ENCODE results near the gene AKAP12. TPM values are rescaled to one million over a fixed set of nuclear protein-coding genes. Genes with fewer than 3 reads are reported as not detected.

Gene AKAP12
- total RNA-seq, 1 experiment from 2014 or later = 109 TPM

GRCh38 chr6:151248295-151248694 is 8.5 kb downstream of the AKAP12 start:
- Histone ChIP-seq H3K4me2 (ENCODE audit: low read length) (no peak overlapping the region), H3F3A (ENCODE audit: low read length, unreplicated experiment) (no peaks in the 10 kb centered on the region), H3K9me2 (replicated peaks; ENCODE audit: low read length) (no peaks in the 10 kb centered on the region), H2AFZ (ENCODE audit: low read length) (no peak overlapping the region), H3K4me3 (ENCODE audit: low read length) (no peak overlapping the region), H3K4me1 (ENCODE audit: insufficient read depth, low read length) (peaks cover under 1% of the 10 kb centered on the region; the same call in 1 of the 2 replicates), H3K9me3 (ENCODE audit: low read length) (no peaks in the 10 kb centered on the region), H3K27me3 (ENCODE audit: low read length) (no peaks in the 10 kb centered on the region), H3K9ac (ENCODE audit: low read length) (no peak overlapping the region), H4K20me1 (ENCODE audit: low read length) (peaks cover 6% of the 10 kb centered on the region; the same call in 1 of the 2 replicates), H3K79me2 (ENCODE audit: low read length) (peaks cover 26% of the 10 kb centered on the region), H3K36me3 (ENCODE audit: low read depth, low read length) (no peaks in the 10 kb centered on the region), H3K27ac (ENCODE audit: low read length) (no peak overlapping the region)
- TF ChIP-seq EZH2 (IDR thresholded peaks at IDR 0.05; ENCODE audit: low read length, unreplicated experiment) (no peak), EZH2phosphoT487 (IDR thresholded peaks at IDR 0.05; ENCODE audit: borderline replicate concordance, low read length) (no peak)
- TF ChIP-seq, protein P1, sequence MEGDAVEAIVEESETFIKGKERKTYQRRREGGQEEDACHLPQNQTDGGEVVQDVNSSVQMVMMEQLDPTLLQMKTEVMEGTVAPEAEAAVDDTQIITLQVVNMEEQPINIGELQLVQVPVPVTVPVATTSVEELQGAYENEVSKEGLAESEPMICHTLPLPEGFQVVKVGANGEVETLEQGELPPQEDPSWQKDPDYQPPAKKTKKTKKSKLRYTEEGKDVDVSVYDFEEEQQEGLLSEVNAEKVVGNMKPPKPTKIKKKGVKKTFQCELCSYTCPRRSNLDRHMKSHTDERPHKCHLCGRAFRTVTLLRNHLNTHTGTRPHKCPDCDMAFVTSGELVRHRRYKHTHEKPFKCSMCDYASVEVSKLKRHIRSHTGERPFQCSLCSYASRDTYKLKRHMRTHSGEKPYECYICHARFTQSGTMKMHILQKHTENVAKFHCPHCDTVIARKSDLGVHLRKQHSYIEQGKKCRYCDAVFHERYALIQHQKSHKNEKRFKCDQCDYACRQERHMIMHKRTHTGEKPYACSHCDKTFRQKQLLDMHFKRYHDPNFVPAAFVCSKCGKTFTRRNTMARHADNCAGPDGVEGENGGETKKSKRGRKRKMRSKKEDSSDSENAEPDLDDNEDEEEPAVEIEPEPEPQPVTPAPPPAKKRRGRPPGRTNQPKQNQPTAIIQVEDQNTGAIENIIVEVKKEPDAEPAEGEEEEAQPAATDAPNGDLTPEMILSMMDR (conservative IDR thresholded peaks at IDR 0.05; ENCODE audit: low read depth, low read length) = no peak
- no peak for DNase-seq
- POLR2A ChIA-PET (ENCODE audit: unreplicated experiment) = no interaction called here
- intact Hi-C loops (cut with micrococcal nuclease) = loop anchor here (10.0 kb wide), 2 partner anchors 77 to 233 kb away; no protein-coding TSS in a partner anchor
- CTCF ChIA-PET = no interaction called here
- ATAC-seq = no peak
- no TSS peak for BruUV-seq (replicated peaks)

DNA sequence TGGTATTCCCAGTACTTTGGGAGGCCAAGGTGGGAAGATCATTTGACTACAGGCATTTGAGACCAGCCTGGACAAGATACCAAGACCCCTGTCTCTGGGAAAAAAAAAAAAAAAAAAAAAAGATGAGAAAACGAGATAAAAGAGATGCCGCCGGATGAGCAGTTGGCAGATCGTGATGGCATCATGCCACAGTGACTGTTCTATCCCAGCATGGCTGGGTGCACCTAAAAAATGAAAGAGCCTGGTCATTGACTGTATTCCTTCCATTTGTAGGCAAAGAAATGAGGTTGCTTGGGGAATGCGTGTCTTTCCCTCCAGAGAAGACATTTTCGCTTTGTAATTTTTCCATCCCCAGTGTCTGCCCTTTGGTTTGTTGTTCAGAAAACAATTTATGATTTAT is 12.9 kb downstream of the AKAP12 start:
- Histone ChIP-seq H3K9me3 (ENCODE audit: low read length) (no peaks in the 10 kb centered on the region), H4K20me1 (ENCODE audit: low read length) (no peaks in the 10 kb centered on the region), H3K4me1 (ENCODE audit: insufficient read depth, low read length) (no peaks in the 10 kb centered on the region; the same call in none of the 2 replicates), H3K9me2 (replicated peaks; ENCODE audit: low read length) (no peaks in the 10 kb centered on the region), H2AFZ (ENCODE audit: low read length) (no peak overlapping the region), H3K36me3 (ENCODE audit: low read depth, low read length) (no peaks in the 10 kb centered on the region), H3K4me3 (ENCODE audit: low read length) (no peak overlapping the region), H3F3A (ENCODE audit: low read length, unreplicated experiment) (no peaks in the 10 kb centered on the region), H3K27ac (ENCODE audit: low read length) (no peak overlapping the region), H3K9ac (ENCODE audit: low read length) (no peak overlapping the region), H3K27me3 (ENCODE audit: low read length) (no peaks in the 10 kb centered on the region), H3K79me2 (ENCODE audit: low read length) (peaks cover 10% of the 10 kb centered on the region), H3K4me2 (ENCODE audit: low read length) (no peak overlapping the region)
- ATAC-seq (no peak), DNase-seq (no peak)
- ChIA-PET CTCF (no interaction called here), POLR2A (ENCODE audit: unreplicated experiment) (no interaction called here)
- no TSS peak for BruUV-seq (replicated peaks)
- TF ChIP-seq, protein P1 (conservative IDR thresholded peaks at IDR 0.05; ENCODE audit: low read depth, low read length) = no peak
- no peak for TF ChIP-seq EZH2 (IDR thresholded peaks at IDR 0.05; ENCODE audit: low read length, unreplicated experiment)
- TF ChIP-seq EZH2phosphoT487 (IDR thresholded peaks at IDR 0.05; ENCODE audit: borderline replicate concordance, low read length) = no peak
- intact Hi-C loops (cut with micrococcal nuclease) = loop anchor here (5.0 kb wide), 1 partner anchor 165 kb away; no protein-coding TSS in a partner anchor

DNA sequence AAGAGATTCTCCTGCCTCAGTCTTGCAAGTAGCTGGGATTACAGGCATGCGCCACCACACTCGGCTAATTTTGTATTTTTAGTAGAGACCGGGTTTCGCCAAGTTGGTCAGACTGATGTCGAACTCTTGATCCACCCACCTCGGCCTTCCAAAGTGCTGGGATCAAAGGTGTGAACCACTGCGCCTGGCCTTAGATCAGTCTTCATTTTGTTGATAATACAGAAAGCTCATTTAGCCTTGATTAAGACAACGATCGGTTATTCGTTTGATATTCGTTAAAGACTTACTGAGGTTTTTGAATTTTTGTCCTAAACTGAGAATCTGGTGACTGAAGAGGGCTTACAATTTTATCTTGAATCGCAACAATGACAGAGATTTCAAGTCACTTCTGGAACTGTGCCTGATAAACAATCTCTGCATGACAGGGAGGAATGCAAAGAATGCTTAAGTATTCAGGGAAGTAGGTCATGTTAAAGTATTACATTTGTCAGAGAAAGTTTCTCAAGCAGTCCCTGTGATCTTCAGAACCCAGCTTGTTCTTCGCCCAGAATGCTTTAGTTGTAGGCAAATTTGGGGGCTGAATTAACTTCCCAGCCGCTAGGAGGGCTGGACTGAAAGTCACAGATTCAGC is 14.8 kb downstream of the AKAP12 start:
- H3K27me3 ChIP-seq (ENCODE audit: low read length) = no peaks in the 10 kb centered on the region
- H3K4me1 ChIP-seq (ENCODE audit: insufficient read depth, low read length) = no peaks in the 10 kb centered on the region; the same call in none of the 2 replicates
- H3K27ac ChIP-seq (ENCODE audit: low read length) = no peak overlapping the region
- no peaks in the 10 kb centered on the region for H3K9me3 ChIP-seq (ENCODE audit: low read length)
- H3K4me2 ChIP-seq (ENCODE audit: low read length) = peak overlapping the region; percentile 22; the same call in 1 of the 2 replicates
- H3K79me2 ChIP-seq (ENCODE audit: low read length) = peaks cover 6% of the 10 kb centered on the region; the same call in 1 of the 2 replicates
- no peaks in the 10 kb centered on the region for H3K36me3 ChIP-seq (ENCODE audit: low read depth, low read length)
- TF ChIP-seq EZH2phosphoT487 (IDR thresholded peaks at IDR 0.05; ENCODE audit: borderline replicate concordance, low read length) = no peak
- DNase-seq (peak; percentile 48), ATAC-seq (peak; percentile 27; the same call in 1 of the 2 replicates)
- intact Hi-C loops (cut with micrococcal nuclease) = loop anchor here (5.0 kb wide), 1 partner anchor 163 kb away; no protein-coding TSS in a partner anchor
- no peaks in the 10 kb centered on the region for H4K20me1 ChIP-seq (ENCODE audit: low read length)
- CTCF ChIA-PET = no interaction called here
- BruUV-seq (replicated peaks) = no TSS peak
- no peaks in the 10 kb centered on the region for H3F3A ChIP-seq (ENCODE audit: low read length, unreplicated experiment)
- POLR2A ChIA-PET (ENCODE audit: unreplicated experiment) = no interaction called here
- H3K9me2 ChIP-seq (replicated peaks; ENCODE audit: low read length) = no peaks in the 10 kb centered on the region
- H3K4me3 ChIP-seq (ENCODE audit: low read length) = no peak overlapping the region
- H2AFZ ChIP-seq (ENCODE audit: low read length) = no peak overlapping the region
- H3K9ac ChIP-seq (ENCODE audit: low read length) = no peak overlapping the region

Measured in PC-3 (cell line).